OCI-LY1 (cell line): ENCODE results near the gene SLFN5.

Experiments used
- CTCF ChIP-seq: fragments of 200-600 bp; sonication (generic), shearing (Covaris generic); IDR thresholded peaks from 2 replicates; pipeline ENCODE4 v1.5.1; 2017; ENCODE audit warnings: mild to moderate bottlenecking, antibody characterized with exemption, low read length, moderate library complexity, mixed read lengths
- EZH2 ChIP-seq: fragments of 200-600 bp; sonication (generic), shearing (Covaris generic); IDR thresholded peaks from 2 replicates; pipeline ENCODE4 v1.8.0; 2017; ENCODE audit warnings: borderline replicate concordance, mixed run types, mild to moderate bottlenecking, antibody characterized with exemption, low read length, moderate library complexity, mixed read lengths

GRCh38 chr17:35235917-35236316 lies 7.0 kb upstream of the SLFN5 start:
- TF ChIP-seq CTCF: no peak
- TF ChIP-seq EZH2: no peak
